ENCODE results near the gene GPBP1L1.

GPBP1L1 gene

DNA sequence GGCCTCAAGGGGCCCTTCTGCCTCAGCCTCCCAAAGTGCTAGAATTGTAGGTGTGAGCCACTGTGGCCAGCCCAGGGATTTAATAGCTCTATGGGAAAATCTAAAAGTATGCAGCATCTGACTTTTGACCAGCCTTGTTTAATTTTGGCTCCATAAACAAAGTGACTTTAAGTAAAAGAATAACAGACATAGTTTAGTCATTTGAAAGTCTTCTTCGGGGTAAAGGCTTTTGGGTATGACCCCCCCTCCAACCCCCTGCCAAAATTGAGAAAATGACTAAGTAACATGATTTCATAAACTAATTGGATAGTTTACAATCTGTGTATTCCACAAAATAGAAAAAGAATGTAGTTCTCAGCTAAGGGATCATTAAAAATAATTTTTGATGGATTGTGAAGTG lies 17.0 kb downstream of the GPBP1L1 start:
- Histone ChIP-seq H2BK5ac (ENCODE audit: low read depth, low read length, poor library complexity, severe bottlenecking) (no peak overlapping the region), H2BK12ac (ENCODE audit: low read length in 2 of 2) (no peak overlapping the region), H2BK15ac (ENCODE audit: low read depth, poor library complexity, severe bottlenecking) (no peak overlapping the region), H2AFZ (ENCODE audit: low read depth, low read length) (no peak overlapping the region), H3K4ac (ENCODE audit: low read depth in 1 of 2, low read length in 2 of 2) (no peak overlapping the region), H3K27me3 (ENCODE audit: control insufficient read depth in 1 of 2, insufficient read depth in 1 of 2, low read length in 2 of 2) (no peaks in the 10 kb centered on the region), H3K14ac (ENCODE audit: low read length in 2 of 2) (no peak overlapping the region), H3K23ac (ENCODE audit: low read length in 2 of 2) (no peak overlapping the region), H3K36me3 (ENCODE audit: control insufficient read depth in 1 of 2, insufficient read depth in 2 of 2, low read depth in 1 of 2, low read length in 2 of 2) (peaks cover 3 to 10% of the 10 kb centered on the region in 2 experiments), H4K8ac (ENCODE audit: low read length) (no peak overlapping the region), H3K79me1 (replicated peaks; ENCODE audit: low read length, poor library complexity, severe bottlenecking) (no peaks in the 10 kb centered on the region), H3K18ac (ENCODE audit: low read depth in 1 of 2, low read length in 2 of 2) (no peak overlapping the region), H3K9ac (ENCODE audit: low read length) (no peak overlapping the region), H3K4me1 (ENCODE audit: control insufficient read depth, insufficient read depth, low read depth, low read length) (peaks cover 7% of the 10 kb centered on the region), H2BK120ac (ENCODE audit: low read depth, low read length) (no peak overlapping the region), H3K4me2 (ENCODE audit: low read length, poor library complexity, severe bottlenecking) (no peak overlapping the region), H4K91ac (ENCODE audit: low read length) (no peak overlapping the region), H3K27ac (ENCODE audit: low read length, poor library complexity, severe bottlenecking) (no peak overlapping the region), H2AK5ac (ENCODE audit: low read length, severe bottlenecking) (no peak overlapping the region), H3K4me3 (ENCODE audit: insufficient read depth in 1 of 2, low read depth in 1 of 2, low read length in 2 of 2) (no peak overlapping the region), H3K9me3 (ENCODE audit: control insufficient read depth, low read length) (no peaks in the 10 kb centered on the region)
- WGBS: no CpG with 5 or more reads among the region's 1 CpG
- no peak for DNase-seq

- Histone ChIP-seq H3K36me3 (ENCODE audit: control insufficient read depth in 1 of 2, insufficient read depth in 2 of 2, low read depth in 1 of 2, low read length in 2 of 2) (peaks cover 6 to 8% of the 10 kb centered on the region in 2 experiments), H2AFZ (ENCODE audit: low read depth, low read length) (no peak overlapping the region), H3K27ac (ENCODE audit: low read length, poor library complexity, severe bottlenecking) (no peak overlapping the region), H2BK12ac (ENCODE audit: low read length in 2 of 2) (no peak overlapping the region), H3K27me3 (ENCODE audit: control insufficient read depth in 1 of 2, insufficient read depth in 1 of 2, low read length in 2 of 2) (no peaks in the 10 kb centered on the region), H3K4me3 (ENCODE audit: insufficient read depth in 1 of 2, low read depth in 1 of 2, low read length in 2 of 2) (no peak overlapping the region), H4K91ac (ENCODE audit: low read length) (no peak overlapping the region), H3K4me1 (ENCODE audit: control insufficient read depth, insufficient read depth, low read depth, low read length) (peaks cover 4% of the 10 kb centered on the region), H3K18ac (ENCODE audit: low read depth in 1 of 2, low read length in 2 of 2) (no peak overlapping the region), H2AK5ac (ENCODE audit: low read length, severe bottlenecking) (no peak overlapping the region), H3K4ac (ENCODE audit: low read depth in 1 of 2, low read length in 2 of 2) (no peak overlapping the region), H4K8ac (ENCODE audit: low read length) (no peak overlapping the region), H3K9ac (ENCODE audit: low read length) (no peak overlapping the region), H3K79me1 (replicated peaks; ENCODE audit: low read length, poor library complexity, severe bottlenecking) (no peaks in the 10 kb centered on the region), H2BK15ac (ENCODE audit: low read depth, poor library complexity, severe bottlenecking) (no peak overlapping the region), H2BK5ac (ENCODE audit: low read depth, low read length, poor library complexity, severe bottlenecking) (no peak overlapping the region), H3K4me2 (ENCODE audit: low read length, poor library complexity, severe bottlenecking) (no peak overlapping the region), H3K14ac (ENCODE audit: low read length in 2 of 2) (no peak overlapping the region), H2BK120ac (ENCODE audit: low read depth, low read length) (no peak overlapping the region), H3K23ac (ENCODE audit: low read length in 2 of 2) (no peak overlapping the region), H3K9me3 (ENCODE audit: control insufficient read depth, low read length) (no peaks in the 10 kb centered on the region)
- 100% methylated on average over 4 of the region's 4 CpGs for WGBS
- no peak for DNase-seq
Observed at GRCh38 chr1:45668526-45668925, 17.8 kb downstream of the GPBP1L1 start.

DNA sequence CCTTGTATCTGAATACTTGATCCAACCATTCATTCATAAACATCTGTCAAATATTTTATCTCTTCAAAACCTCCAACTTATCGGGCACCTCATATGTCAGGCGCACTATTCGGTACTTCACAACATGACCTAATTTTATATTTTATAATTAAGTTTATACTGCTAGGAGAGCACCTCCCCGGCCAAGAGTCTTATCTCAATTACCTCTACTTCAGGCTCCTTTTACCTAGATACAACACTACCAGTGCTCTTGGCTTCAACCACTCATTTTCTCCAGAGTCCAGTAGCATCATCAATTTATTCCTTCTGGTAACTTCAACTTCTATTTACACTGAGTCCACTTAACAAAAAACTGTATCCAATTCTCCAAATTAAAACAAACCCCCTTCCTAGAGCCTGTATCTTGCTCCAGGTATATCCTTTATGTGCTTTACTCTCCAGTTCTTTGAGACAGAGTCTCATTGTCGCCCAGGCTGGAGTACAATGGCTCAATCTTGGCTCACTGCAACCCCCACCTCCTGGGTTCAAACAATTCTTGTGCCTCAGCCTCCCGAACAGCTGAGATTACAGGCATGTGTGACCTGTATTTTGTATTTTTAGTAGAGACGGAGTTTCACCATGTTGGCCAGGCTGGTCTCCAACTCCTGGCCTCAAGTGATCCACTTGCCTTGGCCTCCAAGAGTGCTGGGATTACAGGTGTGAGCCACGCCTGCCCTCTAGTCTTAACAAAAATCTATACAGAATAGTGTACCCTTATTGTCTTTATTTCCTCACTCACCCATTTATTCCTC lies 18.8 kb downstream of the GPBP1L1 start:
- Histone ChIP-seq H3K4ac (ENCODE audit: low read depth in 1 of 2, low read length in 2 of 2) (no peak overlapping the region), H3K14ac (ENCODE audit: low read length in 2 of 2) (no peak overlapping the region), H3K4me2 (ENCODE audit: low read length, poor library complexity, severe bottlenecking) (no peak overlapping the region), H4K91ac (ENCODE audit: low read length) (no peak overlapping the region), H3K18ac (ENCODE audit: low read depth in 1 of 2, low read length in 2 of 2) (no peak overlapping the region), H3K79me1 (replicated peaks; ENCODE audit: low read length, poor library complexity, severe bottlenecking) (no peaks in the 10 kb centered on the region), H2BK15ac (ENCODE audit: low read depth, poor library complexity, severe bottlenecking) (no peak overlapping the region), H4K8ac (ENCODE audit: low read length) (no peak overlapping the region), H3K23ac (ENCODE audit: low read length in 2 of 2) (no peak overlapping the region), H2BK120ac (ENCODE audit: low read depth, low read length) (no peak overlapping the region), H3K27ac (ENCODE audit: low read length, poor library complexity, severe bottlenecking) (no peak overlapping the region), H3K4me3 (ENCODE audit: insufficient read depth in 1 of 2, low read depth in 1 of 2, low read length in 2 of 2) (no peak overlapping the region), H3K9me3 (ENCODE audit: control insufficient read depth, low read length) (no peaks in the 10 kb centered on the region), H2BK12ac (ENCODE audit: low read length in 2 of 2) (no peak overlapping the region), H3K4me1 (ENCODE audit: control insufficient read depth, insufficient read depth, low read depth, low read length) (peaks cover 4% of the 10 kb centered on the region), H2BK5ac (ENCODE audit: low read depth, low read length, poor library complexity, severe bottlenecking) (no peak overlapping the region), H2AK5ac (ENCODE audit: low read length, severe bottlenecking) (no peak overlapping the region), H3K36me3 (ENCODE audit: control insufficient read depth in 1 of 2, insufficient read depth in 2 of 2, low read depth in 1 of 2, low read length in 2 of 2) (peaks cover 5 to 9% of the 10 kb centered on the region in 2 experiments), H3K9ac (ENCODE audit: low read length) (no peak overlapping the region), H2AFZ (ENCODE audit: low read depth, low read length) (no peak overlapping the region), H3K27me3 (ENCODE audit: control insufficient read depth in 1 of 2, insufficient read depth in 1 of 2, low read length in 2 of 2) (no peaks in the 10 kb centered on the region)
- WGBS: over 99% methylated on average over 6 of the region's 8 CpGs
- DNase-seq: no peak

DNA sequence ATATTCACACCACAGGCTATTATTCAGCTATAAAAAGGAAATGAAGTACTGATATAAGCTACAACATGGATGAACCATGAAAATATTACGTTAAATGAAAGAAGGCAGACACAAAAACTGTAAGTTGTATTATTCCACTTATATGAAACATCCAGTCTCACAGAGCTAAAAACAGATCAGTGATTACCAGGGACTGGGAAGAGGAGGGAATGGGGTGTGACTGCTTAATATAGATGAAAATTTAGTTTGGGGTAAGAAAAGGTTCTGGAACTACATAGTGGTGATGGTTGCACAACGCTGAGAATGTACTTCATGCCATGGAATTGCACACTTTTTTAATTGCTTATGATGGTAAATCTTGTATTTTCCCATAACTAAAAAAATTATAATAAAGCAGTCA lies 19.5 kb downstream of the GPBP1L1 start:
- Histone ChIP-seq H3K4me3 (ENCODE audit: insufficient read depth in 1 of 2, low read depth in 1 of 2, low read length in 2 of 2) (no peak overlapping the region), H2AFZ (ENCODE audit: low read depth, low read length) (no peak overlapping the region), H3K27ac (ENCODE audit: low read length, poor library complexity, severe bottlenecking) (no peak overlapping the region), H3K4me2 (ENCODE audit: low read length, poor library complexity, severe bottlenecking) (no peak overlapping the region), H3K9ac (ENCODE audit: low read length) (no peak overlapping the region), H2BK120ac (ENCODE audit: low read depth, low read length) (no peak overlapping the region), H3K79me1 (replicated peaks; ENCODE audit: low read length, poor library complexity, severe bottlenecking) (no peaks in the 10 kb centered on the region), H3K23ac (ENCODE audit: low read length in 2 of 2) (no peak overlapping the region), H3K36me3 (ENCODE audit: control insufficient read depth in 1 of 2, insufficient read depth in 2 of 2, low read depth in 1 of 2, low read length in 2 of 2) (peaks cover 4 to 9% of the 10 kb centered on the region in 2 experiments), H3K27me3 (ENCODE audit: control insufficient read depth in 1 of 2, insufficient read depth in 1 of 2, low read length in 2 of 2) (no peaks in the 10 kb centered on the region), H2AK5ac (ENCODE audit: low read length, severe bottlenecking) (no peak overlapping the region), H2BK15ac (ENCODE audit: low read depth, poor library complexity, severe bottlenecking) (no peak overlapping the region), H2BK5ac (ENCODE audit: low read depth, low read length, poor library complexity, severe bottlenecking) (no peak overlapping the region), H4K8ac (ENCODE audit: low read length) (no peak overlapping the region), H3K18ac (ENCODE audit: low read depth in 1 of 2, low read length in 2 of 2) (no peak overlapping the region), H3K4ac (ENCODE audit: low read depth in 1 of 2, low read length in 2 of 2) (no peak overlapping the region), H3K4me1 (ENCODE audit: control insufficient read depth, insufficient read depth, low read depth, low read length) (peaks cover 4% of the 10 kb centered on the region), H2BK12ac (ENCODE audit: low read length in 2 of 2) (no peak overlapping the region), H3K14ac (ENCODE audit: low read length in 2 of 2) (no peak overlapping the region), H4K91ac (ENCODE audit: low read length) (no peak overlapping the region), H3K9me3 (ENCODE audit: control insufficient read depth, low read length) (no peaks in the 10 kb centered on the region)
- no CpG with 5 or more reads among the region's 2 CpGs for WGBS
- DNase-seq: no peak

Measured in mesenchymal stem cell (in vitro differentiated cells and primary cell).